SK-N-SH (cell line): ENCODE measurements around the gene ACACB.

Source experiments
- CTCF ChIP-seq: fragments of 200-600 bp; sonication (generic); IDR thresholded peaks from 2 replicates; pipeline ENCODE4 v1.6.1; 2017; ENCODE audit warnings: antibody characterized with exemption, mild to moderate bottlenecking, moderate library complexity
- GABPA ChIP-seq: IDR thresholded peaks from 2 replicates; pipeline ENCODE4 v1.4.0; 2012; ENCODE audit warnings: low read depth, mild to moderate bottlenecking
- IRF3 ChIP-seq: fragments of 150-350 bp; IDR thresholded peaks from 2 replicates; pipeline ENCODE4 v1.6.1; 2016; ENCODE audit warnings: mild to moderate bottlenecking, low read depth, low read length
- POLR2AphosphoS5 ChIP-seq: IDR thresholded peaks from 2 replicates; pipeline ENCODE4 v1.6.1; 2012; ENCODE audit warnings: low read depth, low read length
- RAD21 ChIP-seq: IDR thresholded peaks from 2 replicates; pipeline ENCODE4 v1.6.1; 2012; ENCODE audit warnings: mild to moderate bottlenecking, low read length
- REST ChIP-seq: IDR thresholded peaks from 2 replicates; pipeline ENCODE4 v1.6.1; 2012; ENCODE audit warnings: mild to moderate bottlenecking, low read depth, low read length, moderate library complexity
- RFX5 ChIP-seq: IDR thresholded peaks from 2 replicates; pipeline ENCODE4 v1.6.1; 2012; ENCODE audit warnings: mild to moderate bottlenecking, improper control_type of control experiment, low read length
- SMC3 ChIP-seq: IDR thresholded peaks from 2 replicates; pipeline ENCODE4 v1.6.1; 2012; ENCODE audit warnings: low read depth, low read length, improper control_type of control experiment
- USF2 ChIP-seq: fragments of 150-350 bp; IDR thresholded peaks from 2 replicates; pipeline ENCODE4 v1.6.1; 2017; ENCODE audit warnings: antibody characterized with exemption, low read length, low read depth, borderline replicate concordance

DNA sequence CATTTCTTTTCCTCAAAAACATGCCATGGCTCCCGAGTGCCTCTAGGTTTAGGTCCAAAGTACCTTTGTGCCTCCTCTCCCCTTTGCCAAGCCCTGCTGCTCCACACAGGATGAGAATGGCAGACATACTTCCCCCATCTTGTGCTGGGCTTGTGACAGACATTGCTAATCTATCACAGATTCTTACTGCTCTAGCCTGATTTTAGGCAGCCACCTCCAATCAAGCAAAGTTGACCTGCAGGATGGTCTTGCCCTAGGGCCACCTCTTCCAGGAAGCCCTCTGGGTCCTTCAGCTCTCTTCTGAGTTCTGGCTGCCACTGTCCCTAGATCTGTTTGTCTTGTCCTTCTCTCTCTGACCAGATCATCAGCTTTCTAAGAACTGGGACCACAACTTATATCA lies 172.2 kb downstream of the ACACB start:
- TF ChIP-seq REST (no peak), CTCF (no peak), RFX5 (no peak), IRF3 (no peak), GABPA (no peak), POLR2AphosphoS5 (no peak), SMC3 (no peak), RAD21 (no peak), USF2 (no peak)
